ENCODE data around the gene C5.
A peak's percentile ranks its signal among the peaks of the same experiment; 100 is the strongest.

C5 gene

DNA sequence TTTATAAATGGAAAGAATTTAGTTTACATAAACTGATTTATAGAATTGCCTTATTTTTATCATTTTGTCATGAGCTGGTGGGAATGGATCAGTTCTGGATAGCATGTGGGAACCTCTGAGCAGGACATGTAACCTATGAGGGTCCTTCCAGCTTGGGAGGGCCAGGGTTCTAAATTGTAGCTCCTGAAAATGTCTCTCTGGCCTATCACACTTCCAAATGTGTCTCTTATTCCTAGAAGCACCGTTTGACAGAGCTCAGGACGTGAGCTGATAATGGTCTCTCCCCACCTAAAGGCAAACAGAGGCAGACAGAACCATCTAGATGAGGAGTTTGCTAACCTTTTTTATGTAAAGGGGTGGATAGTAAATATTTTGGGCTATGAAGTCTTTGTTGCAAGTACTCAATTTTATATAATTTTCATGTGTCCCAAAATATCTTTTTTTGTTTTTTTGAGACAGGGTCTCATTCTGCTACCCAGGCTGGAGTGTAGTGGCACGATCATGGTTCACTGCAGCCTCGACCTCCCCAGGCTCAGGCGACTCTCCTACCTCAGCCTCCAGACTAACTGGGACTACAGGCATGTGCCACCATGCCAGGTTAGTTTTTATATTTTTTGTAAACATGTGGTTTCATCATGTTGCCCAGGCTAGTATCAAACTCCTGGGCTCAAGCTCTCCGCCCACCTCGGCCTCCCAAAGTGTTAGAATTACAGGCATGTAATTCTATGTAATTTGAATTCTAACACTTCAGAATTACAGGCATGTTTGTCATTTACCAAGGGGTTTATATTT lies 127.5 kb downstream of the C5 start:
- no peak for DNase-seq

DNA sequence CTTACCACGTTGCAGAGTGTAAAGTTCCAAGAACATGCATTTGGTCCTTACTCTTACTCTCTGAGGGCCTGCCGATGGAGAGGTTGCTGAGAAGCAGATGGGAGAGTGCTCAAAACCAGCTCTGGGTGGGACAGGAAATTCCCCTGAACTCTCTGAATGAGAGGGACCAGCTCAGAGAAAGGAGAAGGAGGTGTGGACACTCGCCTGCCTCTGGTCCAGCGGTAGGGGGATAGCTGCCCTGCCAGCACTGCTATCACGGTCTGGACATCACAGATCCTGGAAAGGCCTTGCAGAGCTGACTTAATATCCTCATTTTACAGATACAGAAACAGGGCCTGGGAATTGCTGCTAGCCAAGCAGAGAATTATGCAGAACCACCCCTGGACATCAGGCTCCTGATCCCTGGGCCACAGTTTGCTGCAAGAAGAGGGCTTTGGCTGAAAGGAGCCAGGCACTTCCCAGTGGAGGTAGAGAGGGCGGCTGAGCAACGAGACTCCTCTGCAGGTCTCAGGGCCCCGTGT lies 128.4 kb downstream of the C5 start:
- no peak for DNase-seq

DNA sequence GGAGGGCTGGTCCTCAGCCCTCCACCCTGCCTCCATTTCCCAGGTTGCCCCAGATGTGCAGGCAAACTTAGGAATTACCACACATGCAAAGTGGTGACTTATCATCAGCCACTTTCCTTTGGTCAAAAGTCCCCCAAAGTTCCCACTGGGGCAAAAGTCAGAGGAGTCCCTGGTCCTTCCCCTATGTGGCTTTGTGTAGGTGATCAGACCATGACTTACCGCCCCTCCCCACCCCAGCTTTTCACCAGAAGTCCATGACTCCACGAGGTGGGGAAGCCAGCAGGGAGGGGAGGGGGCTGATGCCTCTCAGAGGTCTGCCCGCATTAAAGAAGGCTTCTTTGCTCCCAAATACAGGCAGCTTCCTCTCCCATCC lies 129.3 kb downstream of the C5 start:
- DNase-seq = no peak

DNA sequence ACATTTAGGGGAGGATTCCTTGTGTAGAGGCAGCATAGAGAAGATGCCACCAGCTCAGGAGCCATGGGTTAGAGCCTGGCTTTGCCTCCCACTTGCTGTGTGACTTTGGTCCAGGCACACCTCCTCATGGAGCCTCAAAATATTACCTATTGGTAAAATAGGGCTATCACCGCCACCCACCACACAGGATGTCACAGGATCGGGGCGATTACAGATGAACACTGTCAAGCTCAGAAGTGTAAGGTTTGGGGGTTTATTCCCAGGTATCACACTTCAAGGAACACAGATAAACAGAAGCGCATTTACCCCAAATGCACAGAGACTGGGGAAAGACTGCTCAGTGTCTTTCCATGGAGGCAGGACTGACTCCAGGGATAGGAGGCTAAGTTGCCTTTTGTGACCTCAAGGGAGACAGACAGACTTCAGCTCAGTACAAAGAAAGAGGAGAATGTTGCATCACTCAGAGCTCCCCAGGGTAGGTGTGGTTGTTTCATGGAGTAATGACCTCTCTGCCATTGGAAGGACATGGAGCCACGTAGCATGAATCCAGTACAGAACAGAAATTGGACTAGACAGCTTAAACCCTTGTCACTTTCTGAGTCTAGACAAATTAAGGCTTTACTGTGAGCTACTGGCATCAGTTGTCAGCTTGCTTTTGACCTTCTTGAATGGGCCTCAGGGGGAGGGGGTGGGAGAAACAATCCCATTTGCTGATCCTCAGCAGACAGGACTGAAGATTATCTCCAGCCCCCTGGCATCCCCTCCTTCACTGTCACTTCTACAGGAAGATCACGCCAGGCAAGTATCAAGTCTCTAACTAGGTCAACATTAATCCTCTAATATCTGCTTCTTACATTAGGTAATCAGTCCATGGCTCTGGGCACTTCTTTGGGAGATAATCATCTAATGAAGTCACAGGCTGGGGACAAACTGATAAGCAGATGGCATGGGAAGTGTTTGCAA lies 130.0 kb downstream of the C5 start:
- peak; percentile 88 to 97 for DNase-seq

DNA sequence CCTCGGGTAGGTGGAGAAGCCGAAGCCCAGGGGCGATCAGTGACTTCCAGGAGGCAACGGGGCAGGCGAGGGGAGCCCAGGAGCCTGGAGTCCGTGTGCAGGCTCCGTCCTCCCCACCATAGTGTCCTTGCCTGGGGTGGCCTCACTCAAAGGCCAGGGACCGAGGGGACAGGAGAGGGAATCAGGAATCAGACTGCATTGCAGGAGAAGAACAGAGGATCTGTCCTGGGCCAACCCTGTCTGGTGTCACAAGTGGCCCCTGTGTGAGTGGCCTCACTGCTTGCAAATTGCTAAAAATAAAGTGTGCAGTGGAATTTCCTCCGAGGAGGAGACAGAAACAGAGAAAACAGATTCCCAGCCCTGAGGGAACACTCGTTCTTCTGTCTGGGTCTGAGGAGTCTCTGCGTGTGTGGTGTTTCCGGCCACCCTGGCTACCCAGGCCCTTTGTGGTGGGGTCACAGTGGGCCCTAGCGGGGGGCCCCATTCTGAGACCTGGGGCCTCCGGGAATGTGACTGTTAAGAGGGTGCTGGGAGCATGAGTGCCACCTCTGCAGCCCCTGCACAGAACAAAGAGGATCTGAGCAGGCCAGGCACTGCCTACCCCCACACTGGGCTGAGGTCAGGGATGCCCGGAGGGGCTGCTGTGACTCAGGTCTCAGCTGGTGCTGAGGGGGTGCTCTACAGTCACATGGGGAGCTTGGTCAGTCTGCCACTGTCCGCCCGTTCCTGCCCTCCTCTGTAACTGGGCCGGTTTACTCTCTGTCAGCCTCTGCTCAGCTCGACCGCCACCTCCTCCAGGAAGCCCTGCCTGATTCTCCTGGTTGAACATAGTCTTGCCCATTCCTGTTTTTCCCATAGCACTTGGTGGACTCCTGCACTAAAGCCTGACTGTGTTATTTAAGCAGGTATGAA lies 130.9 kb downstream of the C5 start:
- DNase-seq = no peak

DNA sequence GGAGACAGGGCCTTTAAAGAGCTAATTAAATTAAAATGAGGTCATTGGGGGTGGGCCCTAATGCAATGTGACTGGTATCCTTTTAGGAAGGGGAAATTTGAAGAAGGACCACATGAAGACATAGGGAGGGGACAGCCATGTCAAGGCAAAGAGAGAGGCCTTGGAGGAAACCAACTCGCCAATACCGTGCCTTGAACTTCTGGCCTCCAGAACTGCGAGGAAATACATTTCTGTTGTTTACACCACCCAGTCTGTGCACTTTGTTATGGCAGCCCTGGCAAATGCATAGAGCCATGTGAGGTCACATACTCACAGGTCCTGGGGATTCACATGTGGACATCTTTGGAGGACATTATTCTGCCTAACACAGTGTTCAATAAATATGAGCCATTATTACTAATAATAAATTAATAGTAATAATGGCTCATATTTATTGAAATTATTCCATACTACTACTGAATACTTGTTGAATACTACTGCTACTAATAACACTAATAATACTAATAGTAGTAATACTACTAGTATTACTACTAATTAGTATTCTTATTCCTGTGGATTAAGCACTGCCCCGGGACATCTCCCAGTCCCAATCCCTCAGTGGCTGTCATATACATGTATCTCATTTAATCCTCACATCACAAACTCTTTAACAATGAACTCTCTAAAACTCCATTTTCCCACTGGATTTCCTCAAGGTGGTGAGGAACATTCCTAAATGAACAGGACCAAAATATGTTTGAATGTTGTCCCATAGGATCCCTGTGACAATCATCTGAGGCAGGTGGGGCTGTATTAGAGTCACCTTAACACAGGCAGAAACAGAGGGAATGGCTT lies 131.9 kb downstream of the C5 start:
- DNase-seq = no peak

DNA sequence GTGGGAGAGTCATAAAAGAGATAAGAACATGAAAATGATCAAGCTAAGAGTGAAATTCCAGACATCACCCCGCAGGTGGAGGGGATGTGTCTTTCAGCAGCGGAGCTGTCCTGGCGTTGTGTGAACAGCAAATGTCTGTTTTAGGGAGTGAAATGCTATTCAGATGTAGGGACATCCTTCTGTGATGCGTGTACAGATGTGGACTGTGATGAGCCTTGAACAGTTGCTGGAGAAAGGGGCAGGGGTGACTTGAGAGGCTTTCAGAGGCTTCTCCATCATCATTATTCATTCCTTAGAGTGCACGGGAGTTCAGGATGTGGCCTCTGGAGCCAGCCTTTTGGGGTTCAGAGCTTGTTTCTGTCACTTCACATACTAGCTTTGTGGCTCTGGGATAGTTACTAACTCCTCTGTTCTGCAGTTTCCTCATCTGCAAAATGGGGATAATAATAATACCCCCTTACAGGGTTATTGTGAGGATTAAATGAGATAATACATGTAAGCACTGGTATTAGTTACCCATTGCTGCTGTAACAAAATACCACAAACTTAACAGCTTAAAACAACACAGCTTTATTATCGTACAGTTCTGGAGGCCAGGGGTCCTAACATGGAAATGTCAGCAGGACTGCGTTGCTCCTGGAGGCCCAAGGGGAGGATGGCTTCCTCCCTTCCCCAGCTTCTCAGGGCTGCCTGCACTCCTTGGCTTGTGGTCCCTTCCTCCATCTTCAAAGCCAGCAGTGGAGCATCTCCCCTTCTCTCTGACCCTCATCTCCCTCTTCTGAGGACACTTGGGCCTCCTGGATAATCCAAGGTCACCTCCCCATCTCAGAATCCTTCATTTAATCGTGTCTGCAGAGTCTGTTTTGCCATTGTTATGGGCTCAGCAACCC lies 132.8 kb downstream of the C5 start:
- DNase-seq = no peak

DNA sequence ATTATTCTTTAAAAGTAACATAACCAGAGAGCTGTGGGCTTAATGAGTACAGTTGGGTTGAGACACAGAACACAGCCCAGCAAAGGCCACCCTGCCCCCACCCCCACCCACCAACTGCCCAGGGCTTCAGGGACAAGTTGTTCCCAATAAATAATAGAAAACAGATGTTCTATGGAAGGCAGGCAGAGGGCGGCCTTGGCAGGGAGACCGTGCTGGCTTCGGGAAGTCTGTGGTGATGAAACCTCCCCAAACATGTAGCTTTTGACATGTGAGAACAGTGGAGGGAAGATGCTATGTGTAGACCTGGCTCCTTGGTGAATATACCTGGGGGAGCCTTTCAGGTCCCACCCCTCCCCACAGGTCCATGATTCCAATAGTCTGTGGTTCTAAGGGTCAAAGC lies 133.5 kb downstream of the C5 start:
- peak in 1 of 2 experiments; percentile 59 for DNase-seq

DNA sequence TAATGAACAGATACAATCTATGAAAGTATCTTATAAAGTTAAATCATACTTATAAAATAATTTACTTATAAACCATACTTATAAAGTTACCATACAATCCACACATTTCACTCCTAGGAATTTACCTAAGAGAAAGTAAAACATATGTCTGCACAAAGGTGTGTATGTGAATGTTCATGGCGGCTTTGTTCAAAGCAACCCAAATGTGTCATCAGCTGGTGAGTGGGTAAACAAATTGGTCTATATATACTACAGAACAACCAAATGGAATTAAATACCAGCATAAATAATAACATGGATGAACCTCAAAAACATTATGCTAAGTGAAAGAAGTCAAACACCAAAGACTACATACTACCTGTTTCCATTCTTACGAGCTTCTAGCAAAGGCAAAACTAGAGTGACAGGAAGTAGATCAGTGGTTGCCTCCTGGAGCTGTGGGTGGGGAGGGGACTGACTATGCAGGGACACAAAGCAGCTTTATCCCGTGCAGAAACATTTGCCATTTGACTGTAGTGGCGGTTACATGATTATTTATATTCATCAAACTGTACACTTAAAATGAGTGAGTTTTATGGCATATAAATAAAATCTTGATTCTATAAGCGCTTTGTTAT lies 134.1 kb downstream of the C5 start:
- DNase-seq = no peak

DNA sequence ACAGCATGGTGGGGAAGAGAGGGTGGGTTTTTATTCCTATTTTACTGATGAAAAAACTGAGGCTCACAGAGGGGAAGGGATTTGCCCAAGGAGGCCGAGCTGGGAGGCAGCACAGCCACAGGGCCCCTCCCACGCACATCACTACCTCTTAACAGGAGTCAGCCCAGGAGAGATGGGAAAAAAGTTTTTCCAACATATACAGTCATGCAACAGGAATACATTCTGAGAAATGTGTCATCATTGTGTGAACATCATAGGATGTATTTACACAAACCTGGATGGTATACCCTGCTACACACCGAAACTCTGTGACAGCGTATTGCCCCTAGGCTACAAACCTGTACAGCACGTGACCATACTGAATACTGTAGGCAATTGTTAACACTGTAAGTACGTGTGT lies 135.1 kb downstream of the C5 start:
- no peak for DNase-seq

DNA sequence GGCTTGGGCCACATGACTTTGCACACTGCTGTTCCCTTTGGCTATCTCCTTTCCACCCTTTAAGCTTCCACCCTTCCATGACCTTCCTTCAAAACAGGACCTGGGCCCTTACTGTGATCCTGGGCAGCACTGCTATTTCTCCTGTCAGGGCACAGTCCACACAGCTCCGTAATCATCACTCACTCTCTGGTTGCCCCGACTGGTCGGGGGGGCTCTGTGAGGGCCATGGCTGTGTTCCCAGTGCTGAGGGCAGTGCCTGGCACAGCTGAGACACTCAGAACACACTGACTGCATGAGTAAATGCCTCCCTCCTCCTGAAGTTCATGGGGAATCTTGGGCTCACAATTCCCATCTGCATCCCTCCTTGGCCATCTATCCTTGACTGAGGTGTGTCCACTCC lies 135.7 kb downstream of the C5 start:
- no peak for DNase-seq

DNA sequence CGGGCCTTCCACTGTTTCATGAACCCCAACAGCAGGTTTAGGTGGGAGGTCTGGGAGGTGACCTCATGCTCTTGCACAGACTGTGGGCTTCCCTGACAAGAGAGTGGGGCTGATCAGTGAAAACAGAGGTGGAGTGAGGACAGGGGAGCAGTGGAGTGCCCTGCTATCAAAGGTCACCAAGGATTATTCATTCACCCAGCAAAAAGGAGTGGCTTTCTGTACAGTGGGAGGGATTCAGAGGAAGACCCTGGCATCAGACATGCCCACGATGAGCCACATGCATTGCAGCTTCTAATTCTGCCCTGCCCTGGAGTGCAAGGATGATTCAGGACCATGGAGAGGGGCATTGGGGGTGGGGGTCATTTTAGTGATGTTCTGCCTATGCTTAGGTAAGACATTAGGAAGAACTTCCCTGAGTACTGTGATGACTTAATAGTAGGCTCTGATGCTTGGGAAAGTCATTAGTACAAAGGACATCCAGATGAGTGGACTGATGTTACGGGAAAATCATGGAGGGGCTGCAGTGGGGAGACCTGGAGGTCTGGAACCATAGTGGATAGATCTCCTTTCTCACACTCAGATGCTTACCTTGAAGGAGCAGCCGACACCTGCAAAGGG lies 136.3 kb downstream of the C5 start:
- no peak for DNase-seq

DNA sequence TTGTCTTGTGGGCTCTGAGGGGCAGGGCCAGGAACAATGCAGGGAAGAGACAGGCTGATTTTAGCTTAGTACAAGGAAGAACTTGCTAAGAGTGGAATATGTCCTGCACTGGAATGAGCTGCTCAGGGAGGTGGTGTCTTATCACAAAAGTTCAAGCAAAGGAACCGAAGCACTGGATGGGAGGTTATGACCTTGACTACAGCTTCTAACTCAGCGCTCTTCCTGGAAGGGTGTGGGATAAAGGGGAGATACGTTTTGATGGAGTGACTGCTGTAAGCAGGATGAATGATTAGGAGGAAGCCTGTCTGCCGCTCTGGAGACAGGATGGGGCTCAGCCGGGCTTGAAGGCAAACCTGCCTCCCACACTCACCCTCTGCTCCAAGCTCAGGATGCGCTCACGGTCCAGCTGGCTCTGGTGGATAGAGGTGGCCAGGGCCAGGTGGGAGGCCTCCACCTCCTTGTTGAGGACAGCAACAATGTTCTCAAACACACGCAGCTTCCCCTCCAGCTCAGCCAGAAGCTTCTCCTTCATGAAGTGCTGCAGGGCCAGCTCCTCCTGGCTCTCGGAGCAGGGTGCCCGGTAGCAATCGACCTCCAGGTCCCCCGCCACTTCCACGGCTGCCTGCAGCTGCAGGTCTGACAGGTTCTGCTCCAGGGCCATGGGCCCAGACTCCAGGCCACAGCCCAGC lies 137.0 kb downstream of the C5 start:
- no peak for DNase-seq

DNA sequence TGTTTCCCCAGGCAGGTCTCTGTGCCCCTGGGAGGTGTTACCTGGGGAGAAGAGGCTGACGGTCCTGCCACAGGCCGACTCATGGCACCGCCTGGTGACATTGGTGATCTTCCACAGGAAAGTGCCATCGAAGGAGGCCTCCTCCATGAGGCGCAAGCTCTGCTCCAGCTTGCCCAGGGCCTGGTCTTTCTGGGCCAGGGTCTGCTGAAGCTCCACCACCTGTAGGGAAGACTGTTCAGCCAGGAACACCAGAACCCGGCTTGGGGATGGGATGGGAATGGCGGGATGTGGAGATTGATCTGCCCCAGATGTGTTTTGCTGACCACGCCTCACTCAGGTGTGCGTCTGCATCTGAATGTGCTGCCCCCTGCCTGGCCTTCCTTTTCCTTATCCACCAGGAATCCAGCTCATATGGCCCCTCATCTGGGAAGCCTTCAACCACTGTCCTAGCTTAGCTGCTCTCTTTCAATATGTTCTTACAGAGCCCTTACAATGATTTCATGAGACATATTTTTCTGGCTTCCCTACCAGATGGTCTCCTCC lies 138.7 kb downstream of the C5 start:
- no peak for DNase-seq

DNA sequence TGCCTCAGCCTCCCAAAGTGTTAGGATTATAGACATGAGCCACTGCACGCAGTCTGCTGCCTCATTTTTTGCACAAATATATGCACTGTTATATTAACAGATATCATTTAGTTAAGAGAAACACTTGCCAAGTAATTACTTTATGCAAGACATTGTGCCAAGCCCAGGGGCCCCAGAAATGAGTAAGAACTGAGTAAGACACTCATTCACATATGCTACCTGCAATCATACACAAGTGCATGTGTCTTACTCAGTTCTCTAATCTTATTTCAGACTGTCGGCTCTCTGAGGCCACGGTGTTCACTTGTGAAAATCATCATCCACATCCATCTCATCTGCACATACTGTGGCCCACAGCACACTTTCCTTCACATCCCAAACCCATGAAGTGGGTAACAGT lies 139.4 kb downstream of the C5 start:
- no peak for DNase-seq

DNA sequence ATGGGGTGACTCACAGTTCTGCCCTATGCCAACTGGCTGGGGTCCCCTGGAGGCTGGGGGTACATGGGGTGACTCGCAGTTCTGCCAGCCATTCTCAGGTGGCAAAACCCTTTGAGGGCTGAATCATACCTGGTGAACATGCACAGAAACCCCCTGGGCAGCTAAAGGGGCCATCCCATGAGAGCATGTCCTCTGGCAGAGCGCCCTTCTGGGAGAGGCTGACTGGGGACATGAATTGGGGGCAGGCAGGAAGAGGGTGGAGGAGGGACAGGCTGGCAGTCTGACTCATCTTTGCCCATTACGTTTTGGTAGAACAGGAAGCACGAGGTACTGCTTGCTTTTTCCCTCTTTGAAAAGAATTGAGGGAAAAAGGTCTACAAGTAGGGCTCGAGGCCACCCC lies 140.2 kb downstream of the C5 start:
- no peak for DNase-seq

DNA sequence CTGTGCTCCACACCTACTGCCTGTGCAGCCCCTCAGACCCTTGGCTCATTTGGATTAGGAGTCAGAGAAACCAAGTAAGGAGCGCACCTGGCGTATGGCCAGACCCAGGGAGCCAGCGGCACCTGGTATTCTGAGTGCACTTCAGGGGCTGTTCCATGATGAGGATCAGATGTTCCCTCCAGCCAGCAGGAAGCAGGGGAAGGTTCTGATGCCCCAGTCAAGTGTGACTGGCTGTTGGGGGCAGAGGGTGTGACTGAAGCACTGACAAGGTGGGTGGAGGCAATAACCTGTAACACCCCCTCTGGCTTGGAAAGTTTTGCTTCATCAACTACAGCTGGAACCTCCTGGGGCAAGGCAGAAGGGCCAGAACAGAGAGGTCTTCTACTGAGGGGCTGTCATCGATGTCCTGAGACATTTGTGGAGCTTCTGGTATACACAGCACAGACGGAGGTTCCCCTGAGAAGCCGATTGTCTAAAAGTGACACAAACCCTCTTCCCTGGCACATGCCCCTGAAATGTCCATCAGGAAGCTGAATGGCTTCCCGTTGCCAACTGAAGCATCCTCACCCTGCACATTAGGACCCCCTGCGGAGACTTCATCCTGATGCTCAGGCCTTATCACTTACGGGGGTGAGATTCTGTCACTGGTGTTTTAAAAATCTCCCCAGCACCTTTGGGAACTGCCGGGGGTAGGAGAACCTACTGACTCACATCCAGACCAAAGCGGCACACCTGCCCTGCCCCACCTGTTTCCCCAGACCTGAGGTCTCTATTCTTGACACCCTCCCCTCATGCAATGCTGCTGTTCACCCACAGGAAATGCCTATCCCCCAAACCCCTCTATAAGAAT lies 144.5 kb downstream of the C5 start:
- peak; percentile 50 to 74 for DNase-seq

DNA sequence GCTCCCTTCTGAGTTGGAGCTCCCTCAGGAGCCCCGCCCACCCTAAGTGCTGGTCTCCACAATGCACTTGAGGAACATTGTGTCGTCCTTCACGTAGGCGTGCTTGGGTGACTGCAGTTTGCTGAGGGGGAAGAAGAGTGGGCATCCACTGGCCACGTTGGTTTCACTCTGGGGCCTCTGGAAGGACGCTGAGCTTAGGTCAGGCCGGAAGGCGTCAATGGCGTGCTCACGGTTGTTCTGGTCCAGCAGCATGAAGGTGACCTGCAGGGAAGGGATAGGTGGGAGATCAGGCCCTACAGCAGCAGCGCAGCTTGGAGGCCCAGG lies 145.1 kb downstream of the C5 start:
- DNase-seq = no peak

Data from NCI-H524 (cell line).